ENCODE data around the gene ASPSCR1.

ASPSCR1 gene

DNA sequence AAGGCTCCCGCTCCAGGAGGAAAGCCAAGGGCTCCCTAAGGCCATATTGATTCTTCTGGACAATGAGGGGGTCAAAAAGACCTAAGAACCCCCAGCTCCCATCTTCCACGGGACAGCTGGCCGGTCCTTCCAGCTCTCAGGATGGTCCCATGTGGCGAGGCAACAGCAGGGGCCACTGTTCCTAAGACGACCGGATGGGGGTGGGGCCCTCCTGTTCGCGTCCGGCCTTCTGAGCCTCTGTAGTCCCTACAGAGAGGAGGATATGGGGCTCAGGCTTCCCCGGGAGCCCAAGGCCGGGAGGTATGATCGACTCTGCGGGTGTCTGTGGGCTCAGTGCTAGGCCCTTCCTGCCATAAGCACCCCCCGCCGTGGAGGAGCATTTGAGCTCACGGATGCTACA is 66.1 kb downstream of the ASPSCR1 start:
- Histone ChIP-seq H3K9me3 (ENCODE audit: insufficient read depth, low read length) (no peaks in the 10 kb centered on the region), H3K27ac (ENCODE audit: low read depth, low read length) (no peak overlapping the region), H3K4me2 (ENCODE audit: low read depth, low read length, poor library complexity, severe bottlenecking) (no peak overlapping the region), H3K4me3 (ENCODE audit: insufficient read depth, low read length, poor library complexity, severe bottlenecking) (no peak overlapping the region), H3K27me3 (ENCODE audit: low read length) (no peaks in the 10 kb centered on the region), H3F3A (ENCODE audit: insufficient read depth) (no peaks in the 10 kb centered on the region), H3K79me2 (ENCODE audit: insufficient read depth, low read length) (no peaks in the 10 kb centered on the region), H3K9ac (ENCODE audit: low read length) (no peak overlapping the region), H2AFZ (ENCODE audit: low read depth, low read length, severe bottlenecking) (no peak overlapping the region), H4K20me1 (ENCODE audit: low read depth, low read length) (no peaks in the 10 kb centered on the region), H3K36me3 (ENCODE audit: low read length) (no peaks in the 10 kb centered on the region), H3K9me2 (replicated peaks; ENCODE audit: insufficient read depth, low read length) (no peaks in the 10 kb centered on the region)
- TF ChIP-seq, protein P1, sequence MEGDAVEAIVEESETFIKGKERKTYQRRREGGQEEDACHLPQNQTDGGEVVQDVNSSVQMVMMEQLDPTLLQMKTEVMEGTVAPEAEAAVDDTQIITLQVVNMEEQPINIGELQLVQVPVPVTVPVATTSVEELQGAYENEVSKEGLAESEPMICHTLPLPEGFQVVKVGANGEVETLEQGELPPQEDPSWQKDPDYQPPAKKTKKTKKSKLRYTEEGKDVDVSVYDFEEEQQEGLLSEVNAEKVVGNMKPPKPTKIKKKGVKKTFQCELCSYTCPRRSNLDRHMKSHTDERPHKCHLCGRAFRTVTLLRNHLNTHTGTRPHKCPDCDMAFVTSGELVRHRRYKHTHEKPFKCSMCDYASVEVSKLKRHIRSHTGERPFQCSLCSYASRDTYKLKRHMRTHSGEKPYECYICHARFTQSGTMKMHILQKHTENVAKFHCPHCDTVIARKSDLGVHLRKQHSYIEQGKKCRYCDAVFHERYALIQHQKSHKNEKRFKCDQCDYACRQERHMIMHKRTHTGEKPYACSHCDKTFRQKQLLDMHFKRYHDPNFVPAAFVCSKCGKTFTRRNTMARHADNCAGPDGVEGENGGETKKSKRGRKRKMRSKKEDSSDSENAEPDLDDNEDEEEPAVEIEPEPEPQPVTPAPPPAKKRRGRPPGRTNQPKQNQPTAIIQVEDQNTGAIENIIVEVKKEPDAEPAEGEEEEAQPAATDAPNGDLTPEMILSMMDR (IDR thresholded peaks at IDR 0.05; ENCODE audit: insufficient read depth, low read length, poor library complexity, severe bottlenecking): no peak
- TF ChIP-seq EZH2phosphoT487 (conservative IDR thresholded peaks at IDR 0.05; ENCODE audit: low read length): no peak

DNA sequence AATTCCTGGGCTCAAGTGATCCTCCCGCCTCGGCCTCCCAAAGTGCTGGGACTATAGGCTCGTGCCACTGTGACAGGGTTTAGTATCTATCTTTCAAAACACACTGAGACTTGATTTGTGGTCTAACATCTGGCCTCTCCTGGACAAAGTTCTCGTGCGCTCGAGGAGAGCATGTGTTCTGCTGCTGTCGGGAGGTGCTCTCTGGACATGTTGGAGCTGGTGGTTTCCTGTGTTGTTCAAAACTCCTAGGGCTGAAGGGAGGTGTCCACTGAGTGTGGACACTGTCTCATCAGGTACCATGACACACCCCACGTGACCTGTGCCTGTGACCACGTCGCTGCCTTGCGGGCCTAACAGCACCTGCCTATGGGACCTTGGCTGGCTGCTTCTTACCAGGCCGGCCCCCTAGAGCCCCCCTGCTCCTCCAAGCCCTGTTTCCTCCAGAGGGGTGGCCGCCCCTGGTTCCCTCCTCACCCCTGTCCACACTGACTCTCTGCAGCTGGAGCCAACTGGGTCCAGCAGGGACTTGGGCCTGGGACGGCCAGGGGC is 68.6 kb downstream of the ASPSCR1 start:
- H3K9me3 ChIP-seq (ENCODE audit: insufficient read depth, low read length): no peaks in the 10 kb centered on the region
- TF ChIP-seq, protein P1 (IDR thresholded peaks at IDR 0.05; ENCODE audit: insufficient read depth, low read length, poor library complexity, severe bottlenecking): no peak
- TF ChIP-seq EZH2phosphoT487 (conservative IDR thresholded peaks at IDR 0.05; ENCODE audit: low read length): no peak
- no peak overlapping the region for H3K4me3 ChIP-seq (ENCODE audit: insufficient read depth, low read length, poor library complexity, severe bottlenecking)

DNA sequence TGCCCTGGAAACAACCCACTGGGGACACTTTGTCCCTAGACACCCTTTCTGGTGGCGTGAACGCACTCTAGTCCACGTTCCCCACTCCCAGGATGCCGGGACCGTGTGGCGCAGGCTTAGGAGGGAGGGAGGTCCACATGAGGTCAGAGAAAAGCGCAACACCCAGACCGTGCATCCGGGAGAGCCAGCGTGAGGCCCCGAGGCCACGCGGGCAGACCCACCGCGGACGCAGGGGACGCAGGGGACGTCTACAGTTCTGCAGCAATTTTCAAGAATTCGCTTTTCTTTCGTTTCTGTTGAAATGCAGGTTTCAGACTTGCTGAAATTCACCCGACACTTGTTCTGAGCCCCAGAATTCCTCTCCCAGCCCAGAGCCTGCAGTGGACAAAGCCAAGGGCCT is 69.5 kb downstream of the ASPSCR1 start:
- TF ChIP-seq EZH2phosphoT487 (conservative IDR thresholded peaks at IDR 0.05; ENCODE audit: low read length): no peak
- TF ChIP-seq, protein P1 (IDR thresholded peaks at IDR 0.05; ENCODE audit: insufficient read depth, low read length, poor library complexity, severe bottlenecking): no peak
- H3K9me3 ChIP-seq (ENCODE audit: insufficient read depth, low read length): no peaks in the 10 kb centered on the region
- H4K20me1 ChIP-seq (ENCODE audit: low read depth, low read length): no peaks in the 10 kb centered on the region
- H3K27ac ChIP-seq (ENCODE audit: low read depth, low read length): no peak overlapping the region
- no peak overlapping the region for H3K4me2 ChIP-seq (ENCODE audit: low read depth, low read length, poor library complexity, severe bottlenecking)
- H3K79me2 ChIP-seq (ENCODE audit: insufficient read depth, low read length): no peaks in the 10 kb centered on the region
- no peaks in the 10 kb centered on the region for H3K27me3 ChIP-seq (ENCODE audit: low read length)
- H3K9me2 ChIP-seq (replicated peaks; ENCODE audit: insufficient read depth, low read length): no peaks in the 10 kb centered on the region
- H3F3A ChIP-seq (ENCODE audit: insufficient read depth): no peaks in the 10 kb centered on the region
- H2AFZ ChIP-seq (ENCODE audit: low read depth, low read length, severe bottlenecking): no peak overlapping the region
- H3K4me3 ChIP-seq (ENCODE audit: insufficient read depth, low read length, poor library complexity, severe bottlenecking): no peak overlapping the region
- H3K9ac ChIP-seq (ENCODE audit: low read length): no peak overlapping the region
- H3K36me3 ChIP-seq (ENCODE audit: low read length): no peaks in the 10 kb centered on the region

More for the DNA sequence above, 68.6 kb downstream of the ASPSCR1 start:
- H3K4me2 ChIP-seq (ENCODE audit: low read depth, low read length, poor library complexity, severe bottlenecking): no peak overlapping the region
- no peaks in the 10 kb centered on the region for H3K36me3 ChIP-seq (ENCODE audit: low read length)
- no peaks in the 10 kb centered on the region for H3F3A ChIP-seq (ENCODE audit: insufficient read depth)
- H3K27ac ChIP-seq (ENCODE audit: low read depth, low read length): no peak overlapping the region
- H4K20me1 ChIP-seq (ENCODE audit: low read depth, low read length): no peaks in the 10 kb centered on the region
- H3K9ac ChIP-seq (ENCODE audit: low read length): no peak overlapping the region
- H2AFZ ChIP-seq (ENCODE audit: low read depth, low read length, severe bottlenecking): no peak overlapping the region
- H3K27me3 ChIP-seq (ENCODE audit: low read length): no peaks in the 10 kb centered on the region
- no peaks in the 10 kb centered on the region for H3K9me2 ChIP-seq (replicated peaks; ENCODE audit: insufficient read depth, low read length)
- H3K79me2 ChIP-seq (ENCODE audit: insufficient read depth, low read length): no peaks in the 10 kb centered on the region

All from SU-DHL-6 (cell line).